Kidney (tissue), 14 donors: ENCODE data around the gene CATSPER4. TPM values are rescaled to one million over a fixed set of nuclear protein-coding genes. Genes with fewer than 3 reads are reported as not detected.
"Not testable (repeated sequence)": the region's sequence is repeated elsewhere in the genome, so short reads cannot be mapped to it uniquely, and the experiment has no call there.

Source experiments
- DNase-seq, 5 donors: peaks; one replicate each; pipeline ENCODE4 v3.0.0-alpha.2; 2013 to 2020
- FAIRE-seq: peaks from 2 replicates; lab custom pipeline; 2012; peaks lifted over from hg19 to GRCh38; lab: Jason Lieb, UNC
- H3K27ac ChIP-seq, 2 donors: one replicate each; pipeline ENCODE4 v1.7.0; 2013; ENCODE audit warnings: low read depth in 2 of 2, low read length in 2 of 2, inconsistent platforms in 1 of 2
- H3K27me3 ChIP-seq: one replicate; pipeline ENCODE4 v1.7.1; 2013; ENCODE audit warnings: low read length, inconsistent platforms; ENCODE audit not compliant: control insufficient read depth, insufficient read depth
- H3K36me3 ChIP-seq, 3 donors: one replicate each; pipeline versions ENCODE4 v1.7.0 to v1.7.1; 2013; ENCODE audit warnings: low read length in 3 of 3, control low read depth in 1 of 3, inconsistent platforms in 1 of 3; ENCODE audit not compliant: insufficient read depth in 3 of 3, control insufficient read depth in 2 of 3
- H3K4me1 ChIP-seq, 3 donors: one replicate each; pipeline versions ENCODE4 v1.7.0 to v1.7.1; 2013; ENCODE audit warnings: low read length in 3 of 3, inconsistent platforms in 1 of 3, low read depth in 1 of 3; ENCODE audit not compliant: control insufficient read depth in 2 of 3, insufficient read depth in 2 of 3
- H3K4me3 ChIP-seq, 3 donors: one replicate each; pipeline versions ENCODE4 v1.7.0 to v1.8.1; 2013; ENCODE audit warnings: low read length in 3 of 3, control low read depth in 1 of 3, inconsistent platforms in 1 of 3
- H3K9ac ChIP-seq, 3 donors: one replicate each; pipeline versions ENCODE4 v1.7.0 to v1.7.1; 2013; ENCODE audit warnings: low read length in 3 of 3, control low read depth in 1 of 3, inconsistent platforms in 1 of 3
- H3K9me3 ChIP-seq, 3 donors: one replicate each; pipeline versions ENCODE4 v1.7.0 to v1.7.1; 2013; ENCODE audit warnings: low read length in 3 of 3, control low read depth in 1 of 3, inconsistent platforms in 1 of 3; ENCODE audit not compliant: control insufficient read depth in 2 of 3, insufficient read depth in 1 of 3
- intact Hi-C: fragments of 100-400 bp; cut with DNase I; formaldehyde crosslinking; loops from one replicate; pipeline ENCODE4 v1.11.1; 2022
- polyA plus RNA-seq: library from polyadenylated mRNA; stranded (reverse); fragments of 350-450 nt; fragmentation: Illumina TruSeq; extraction: RNeasy Lipid Tissue Mini Kit (QIAGEN cat#74804); gene quantifications from one replicate; pipeline ENCODE4 v1.2.3, GENCODE V29; 2014; ENCODE audit warnings: low read depth, low replicate concordance; ENCODE audit not compliant: insufficient read depth
- total RNA-seq: library from RNA; stranded (reverse); fragmentation: NEBNext Ultra II Directional; extraction: Animal tissue kit (Norgen Biotek cat#: 25700); gene quantifications from one replicate; pipeline ENCODE4 v1.2.1, GENCODE V29; 2021
- TF ChIP-seq, protein P1 (sequence below): IDR thresholded peaks from 3 replicates; pipeline ENCODE4 v1.5.1; 2012; ENCODE audit warnings: mild to moderate bottlenecking, moderate library complexity, borderline replicate concordance; ENCODE audit not compliant: insufficient read depth; ENCODE audit errors: extremely low read depth
- donor health status: control.
- donor health status: control.
- donor health status: control.
- donor health status: control.
- donor health status: control.
- donor health status: DM: yes; HTN: yes; CAD: no.
- donor health status: Normal renal cell carcinoma (clear cell type).

The CATSPER4 gene
- total and polyA plus RNA-seq, 2 donors from 2014 or later: not detected

GRCh38 chr1:26225033-26225831 is 34.8 kb downstream of the CATSPER4 start:
- Histone ChIP-seq H3K9ac (peak overlapping the region; percentile 6 to 84 (median 67)), H3K9me3 (no peaks in the 10 kb centered on the region), H3K4me1 (peaks cover 0 to 5% (median 0%) of the 10 kb centered on the region in 3 donors), H3K36me3 (no peaks in the 10 kb centered on the region), H3K27me3 (peaks cover 5% of the 10 kb centered on the region), H3K4me3 (peak overlapping the region; percentile 38 to 82 (median 76)), H3K27ac (peak overlapping the region; percentile 60 to 74)
- intact Hi-C loops: no loop called here
- DNase-seq (peak; percentile 87 to 94 (median 92)), FAIRE-seq (no peak)
- TF ChIP-seq, protein P1, sequence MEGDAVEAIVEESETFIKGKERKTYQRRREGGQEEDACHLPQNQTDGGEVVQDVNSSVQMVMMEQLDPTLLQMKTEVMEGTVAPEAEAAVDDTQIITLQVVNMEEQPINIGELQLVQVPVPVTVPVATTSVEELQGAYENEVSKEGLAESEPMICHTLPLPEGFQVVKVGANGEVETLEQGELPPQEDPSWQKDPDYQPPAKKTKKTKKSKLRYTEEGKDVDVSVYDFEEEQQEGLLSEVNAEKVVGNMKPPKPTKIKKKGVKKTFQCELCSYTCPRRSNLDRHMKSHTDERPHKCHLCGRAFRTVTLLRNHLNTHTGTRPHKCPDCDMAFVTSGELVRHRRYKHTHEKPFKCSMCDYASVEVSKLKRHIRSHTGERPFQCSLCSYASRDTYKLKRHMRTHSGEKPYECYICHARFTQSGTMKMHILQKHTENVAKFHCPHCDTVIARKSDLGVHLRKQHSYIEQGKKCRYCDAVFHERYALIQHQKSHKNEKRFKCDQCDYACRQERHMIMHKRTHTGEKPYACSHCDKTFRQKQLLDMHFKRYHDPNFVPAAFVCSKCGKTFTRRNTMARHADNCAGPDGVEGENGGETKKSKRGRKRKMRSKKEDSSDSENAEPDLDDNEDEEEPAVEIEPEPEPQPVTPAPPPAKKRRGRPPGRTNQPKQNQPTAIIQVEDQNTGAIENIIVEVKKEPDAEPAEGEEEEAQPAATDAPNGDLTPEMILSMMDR: no peak

GRCh38 chr1:26230682-26231081 is 40.3 kb downstream of the CATSPER4 start:
- FAIRE-seq, H3K4me1 ChIP-seq, H3K4me3 ChIP-seq, DNase-seq, H3K9me3 ChIP-seq, H3K27ac ChIP-seq, H3K36me3 ChIP-seq, H3K9ac ChIP-seq, H3K27me3 ChIP-seq, intact Hi-C loops: not testable (repeated sequence)

DNA sequence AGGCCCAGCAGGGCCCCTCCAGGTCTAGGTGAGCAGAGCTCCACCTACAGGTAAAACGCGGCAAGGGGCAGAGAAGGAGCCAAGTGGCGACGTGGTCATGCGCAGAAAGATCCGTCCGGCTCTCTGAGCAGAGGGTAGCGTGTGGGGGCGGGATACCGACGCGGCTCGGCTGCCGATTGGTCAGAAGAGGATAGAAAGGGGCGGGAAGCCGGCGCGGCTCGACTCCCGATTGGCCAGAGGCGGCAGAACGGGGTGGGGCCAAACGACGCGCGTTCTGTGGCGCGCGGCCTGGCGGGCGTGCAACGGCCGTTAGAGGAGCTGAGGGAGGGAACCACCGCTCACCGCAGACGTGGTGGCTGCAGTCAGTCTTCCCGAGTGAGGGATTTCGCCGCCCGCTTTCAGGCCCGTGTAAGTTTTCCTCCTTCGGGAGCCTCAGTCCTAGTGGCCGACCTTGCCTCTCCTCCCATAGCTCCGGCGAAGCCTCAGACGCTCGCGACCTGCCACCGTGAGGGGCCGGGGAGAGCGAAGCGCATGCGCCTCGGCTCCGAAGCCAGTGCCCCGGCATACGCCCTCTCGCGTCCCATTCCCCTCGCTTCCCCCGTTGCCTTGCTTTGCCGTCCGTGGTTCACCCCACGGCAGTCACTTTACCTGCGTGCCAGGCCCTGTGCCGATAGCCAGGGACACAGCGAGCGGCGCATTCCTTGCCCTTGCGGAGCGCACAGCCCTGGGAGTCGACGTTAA is 43.7 kb downstream of the CATSPER4 start, which contains the start of gene CEP85:
CEP85 (plus strand) TSS at position 298 of the 741 bp plus-strand sequence. CDS start 5,584 bp downstream, outside the sequence.
- H3K4me1 ChIP-seq: peaks cover 0 to 8% (median 4%) of the 10 kb centered on the region in 3 donors
- no peaks in the 10 kb centered on the region for H3K36me3 ChIP-seq
- H3K27ac ChIP-seq: peak within 1 kb of the TSS; percentile 86 to 92
- intact Hi-C loops: no loop called here
- H3K27me3 ChIP-seq: no peaks in the 10 kb centered on the region
- DNase-seq (peak; percentile 98 to 99 (median 99)), FAIRE-seq (peak; percentile 95)
- peak within 1 kb of the TSS; percentile 87 to 92 (median 88) for H3K4me3 ChIP-seq
- H3K9me3 ChIP-seq: no peaks in the 10 kb centered on the region
- TF ChIP-seq, protein P1: peak; percentile 82
- peak within 1 kb of the TSS; percentile 77 to 98 (median 84) for H3K9ac ChIP-seq
